ENCODE data around the gene MACF1.

MACF1 gene

GRCh38 chr1:39163469-39163868 is 41.0 kb upstream of the MACF1 start:
- in situ Hi-C loops (cut with MboI; ENCODE audit: low pct_unique_long_range_greater_than_20kb, low sequenced_read_pairs, unreplicated experiment): no loop called here
- TF ChIP-seq CTCF (IDR thresholded peaks at IDR 0.05; ENCODE audit: extremely low read depth, insufficient read depth, missing control alignments): no peak
- DNase-seq (ENCODE audit: low spot score): no peak

- in situ Hi-C loops (cut with MboI; ENCODE audit: low pct_unique_long_range_greater_than_20kb, low sequenced_read_pairs, unreplicated experiment): no loop called here
Observed at GRCh38 chr1:39164256-39164655, 40.2 kb upstream of the MACF1 start.

GRCh38 chr1:39165049-39165448 is 39.4 kb upstream of the MACF1 start:
- in situ Hi-C loops (cut with MboI; ENCODE audit: low pct_unique_long_range_greater_than_20kb, low sequenced_read_pairs, unreplicated experiment): no loop called here
- DNase-seq (ENCODE audit: low spot score): no peak
- TF ChIP-seq CTCF (IDR thresholded peaks at IDR 0.05; ENCODE audit: extremely low read depth, insufficient read depth, missing control alignments): no peak

More at GRCh38 chr1:39164256-39164655, 40.2 kb upstream of the MACF1 start:
- no peak for DNase-seq (ENCODE audit: low spot score)
- TF ChIP-seq CTCF (IDR thresholded peaks at IDR 0.05; ENCODE audit: extremely low read depth, insufficient read depth, missing control alignments): no peak

GRCh38 chr1:39165488-39165887 is 39.0 kb upstream of the MACF1 start:
- TF ChIP-seq CTCF (IDR thresholded peaks at IDR 0.05; ENCODE audit: extremely low read depth, insufficient read depth, missing control alignments): no peak
- in situ Hi-C loops (cut with MboI; ENCODE audit: low pct_unique_long_range_greater_than_20kb, low sequenced_read_pairs, unreplicated experiment): no loop called here
- no peak for DNase-seq (ENCODE audit: low spot score)

- in situ Hi-C loops (cut with MboI; ENCODE audit: low pct_unique_long_range_greater_than_20kb, low sequenced_read_pairs, unreplicated experiment): no loop called here
- TF ChIP-seq CTCF (IDR thresholded peaks at IDR 0.05; ENCODE audit: extremely low read depth, insufficient read depth, missing control alignments): no peak
- DNase-seq (ENCODE audit: low spot score): no peak
Observed at GRCh38 chr1:39167632-39168209, 36.8 kb upstream of the MACF1 start.

- in situ Hi-C loops (cut with MboI; ENCODE audit: low pct_unique_long_range_greater_than_20kb, low sequenced_read_pairs, unreplicated experiment): no loop called here
- DNase-seq (ENCODE audit: low spot score): no peak
- TF ChIP-seq CTCF (IDR thresholded peaks at IDR 0.05; ENCODE audit: extremely low read depth, insufficient read depth, missing control alignments): no peak
Observed at GRCh38 chr1:39168301-39169080, 36.0 kb upstream of the MACF1 start.
